Inflammatory macrophage (primary cell): ENCODE data around the gene SEC14L2.
A peak's percentile ranks its signal among the peaks of the same experiment; 100 is the strongest.

Source experiments
- DNase-seq, 2 donors: peaks; one replicate each; pipeline ENCODE4 v3.0.0-alpha.2; 2020 to 2022

The SEC14L2 gene

DNA sequence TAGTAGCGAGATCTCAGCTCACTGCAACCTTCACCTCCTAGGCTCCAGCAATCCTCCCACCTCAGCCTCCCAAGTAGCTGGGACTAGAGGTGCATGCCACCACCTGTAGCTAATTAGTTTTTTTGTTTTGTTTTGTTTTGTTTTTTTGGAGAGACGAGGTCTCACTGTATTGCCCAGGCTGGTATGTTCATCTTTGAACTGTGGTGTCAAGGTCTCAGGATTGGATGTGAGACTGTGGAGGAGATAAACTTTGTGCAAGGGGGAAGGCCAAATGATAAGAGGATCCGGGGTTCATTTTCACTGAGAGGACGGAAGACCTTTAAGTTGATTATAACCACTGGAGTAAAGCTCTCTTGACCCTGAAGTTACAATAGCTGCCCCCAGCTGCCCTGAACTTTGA lies 8.9 kb downstream of the SEC14L2 start:
- DNase-seq, result no peak

DNA sequence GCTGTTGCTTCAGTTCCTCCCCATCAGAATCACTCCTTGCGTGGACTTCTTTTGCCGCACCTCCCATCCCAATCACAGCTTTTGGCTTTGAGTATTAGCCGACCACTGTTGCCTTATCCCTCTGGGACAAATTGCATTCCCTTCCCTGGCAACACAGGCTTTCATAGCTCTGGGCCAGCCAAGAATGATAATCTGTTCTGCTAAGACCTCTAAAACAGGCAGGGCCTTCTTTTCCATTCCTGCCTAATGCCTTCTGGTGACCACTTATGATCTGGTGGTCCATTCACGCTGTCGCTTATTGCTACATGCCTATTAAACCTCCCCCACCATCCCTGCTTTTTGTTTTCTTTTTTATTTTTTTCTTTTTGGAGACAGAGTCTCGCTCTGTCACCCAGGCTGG lies 9.6 kb downstream of the SEC14L2 start:
- no peak for DNase-seq

DNA sequence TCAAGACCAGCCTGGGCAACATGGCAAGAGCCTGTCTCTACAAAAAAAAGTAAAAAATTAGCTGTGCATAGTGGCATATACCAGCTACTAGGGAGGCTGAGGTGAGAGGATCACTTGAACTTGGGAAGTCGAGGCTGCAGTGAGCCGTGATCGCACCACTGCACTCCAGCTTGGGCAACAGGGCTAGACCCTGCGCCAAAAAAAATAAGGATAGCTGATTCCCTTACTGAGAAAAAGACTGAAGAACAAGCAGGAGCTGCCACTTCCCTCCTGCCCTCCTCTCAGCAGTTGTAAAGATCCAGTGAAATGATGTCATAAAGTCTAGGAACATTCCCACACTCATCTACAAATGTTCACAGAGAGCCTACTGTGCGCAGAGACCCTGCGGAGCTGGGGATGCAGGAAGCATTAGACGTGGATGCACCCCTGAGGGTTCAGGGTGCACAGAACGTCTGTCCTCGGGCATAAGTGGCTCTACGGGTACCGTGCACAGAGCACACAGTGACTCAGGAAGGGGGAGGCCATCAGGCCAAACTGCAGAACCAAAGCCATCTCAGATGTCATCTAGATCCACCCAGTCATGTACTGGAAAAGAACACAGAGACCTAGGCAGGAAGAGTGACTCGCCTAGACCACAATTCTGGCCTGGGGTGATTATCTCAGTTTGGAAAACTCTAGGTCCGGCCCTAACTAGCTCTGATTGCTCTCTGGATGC lies 11.7 kb downstream of the SEC14L2 start:
- no peak for DNase-seq

- DNase-seq, result no peak
Observed at GRCh38 chr22:30411780-30412179, 15.0 kb downstream of the SEC14L2 start.

- DNase-seq, result no peak
Observed at GRCh38 chr22:30413001-30413400, 16.2 kb downstream of the SEC14L2 start.

- peak in 1 of 2 donors; percentile 41 for DNase-seq
Observed at GRCh38 chr22:30413745-30414524, 17.1 kb downstream of the SEC14L2 start.

GRCh38 chr22:30414525-30415047 lies 17.8 kb downstream of the SEC14L2 start:
- DNase-seq, result no peak

GRCh38 chr22:30416403-30416802 lies 19.6 kb downstream of the SEC14L2 start:
- no peak for DNase-seq

GRCh38 chr22:30416837-30417236 lies 20.0 kb downstream of the SEC14L2 start:
- no peak for DNase-seq

- no peak for DNase-seq
Observed at GRCh38 chr22:30420347-30421125, 23.7 kb downstream of the SEC14L2 start.

DNA sequence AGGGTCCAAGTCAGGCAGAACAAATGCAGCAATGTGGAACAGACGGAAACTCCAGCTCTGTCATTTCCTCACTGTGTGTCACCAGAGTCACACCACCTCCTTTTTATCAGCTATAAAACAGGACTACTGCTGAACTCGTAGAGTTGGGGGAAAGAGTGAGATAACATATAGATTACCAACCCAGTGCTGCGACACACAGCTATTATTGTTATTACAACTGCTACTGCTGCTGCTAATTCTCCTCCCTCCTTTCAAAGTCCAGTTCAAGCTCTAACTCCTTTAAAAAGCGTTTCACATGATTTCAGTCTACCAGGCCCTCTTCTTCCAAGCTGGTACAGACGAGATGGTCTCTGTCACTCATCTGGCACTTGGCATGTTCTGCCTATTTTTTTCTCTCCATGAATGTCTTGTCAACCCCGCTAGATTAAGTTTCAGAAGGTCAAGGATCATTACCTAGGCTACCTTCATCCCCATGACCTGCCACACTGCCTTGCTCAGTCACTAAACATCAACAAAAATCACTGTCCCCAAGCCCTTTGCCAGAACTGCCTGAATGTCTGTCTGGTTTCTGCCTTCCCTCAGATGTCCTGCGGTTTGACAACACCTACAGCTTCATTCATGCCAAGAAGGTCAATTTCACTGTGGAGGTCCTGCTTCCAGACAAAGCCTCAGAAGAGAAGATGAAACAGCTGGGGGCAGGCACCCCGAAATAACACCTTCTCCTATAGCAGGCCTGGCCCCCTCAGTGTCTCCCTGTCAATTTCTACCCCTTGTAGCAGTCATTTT lies 25.1 kb downstream of the SEC14L2 start:
- no peak for DNase-seq

DNA sequence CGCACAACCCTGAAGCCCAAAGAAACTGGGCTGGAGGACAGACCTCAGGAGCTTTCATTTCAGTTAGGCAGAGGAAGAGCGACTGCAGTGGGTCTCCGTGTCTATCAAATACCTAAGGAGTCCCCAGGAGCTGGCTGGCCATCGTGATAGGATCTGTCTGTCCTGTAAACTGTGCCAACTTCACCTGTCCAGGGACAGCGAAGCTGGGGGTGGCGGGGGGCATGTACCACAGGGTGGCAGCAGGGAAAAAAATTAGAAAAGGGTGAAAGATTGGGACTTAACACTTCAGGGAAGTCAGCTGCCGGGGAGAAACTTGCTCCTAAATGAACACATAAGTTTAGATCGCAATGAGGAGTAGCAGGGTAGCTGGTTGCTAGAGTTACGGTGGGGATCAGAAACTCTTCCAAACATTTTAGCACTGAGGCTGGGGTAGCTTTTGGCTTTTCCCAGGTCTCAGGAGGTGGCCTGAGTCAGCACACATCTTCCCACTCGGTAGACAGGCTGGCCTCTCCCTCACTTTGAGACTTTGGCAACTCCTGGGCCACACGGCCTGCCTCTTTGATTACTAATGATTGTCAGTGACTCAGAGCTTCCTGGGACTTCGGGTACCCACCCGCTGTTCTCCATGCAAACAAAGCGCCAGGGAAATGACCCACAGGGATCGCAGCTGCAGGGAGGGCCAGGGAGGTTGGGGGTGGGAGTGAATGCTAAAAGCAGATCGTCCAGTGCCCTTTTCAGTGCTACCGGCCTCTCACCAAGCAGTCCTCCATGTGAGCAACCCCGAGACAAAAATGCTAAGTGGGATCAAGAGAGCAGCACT lies 25.9 kb downstream of the SEC14L2 start:
- DNase-seq, result peak; percentile 71 to 78

- peak in 1 of 2 donors; percentile 23 for DNase-seq
Observed at GRCh38 chr22:30423301-30423958, 26.6 kb downstream of the SEC14L2 start.

- peak; percentile 99 for DNase-seq
Observed at GRCh38 chr22:30423959-30424533, 27.2 kb downstream of the SEC14L2 start.

DNA sequence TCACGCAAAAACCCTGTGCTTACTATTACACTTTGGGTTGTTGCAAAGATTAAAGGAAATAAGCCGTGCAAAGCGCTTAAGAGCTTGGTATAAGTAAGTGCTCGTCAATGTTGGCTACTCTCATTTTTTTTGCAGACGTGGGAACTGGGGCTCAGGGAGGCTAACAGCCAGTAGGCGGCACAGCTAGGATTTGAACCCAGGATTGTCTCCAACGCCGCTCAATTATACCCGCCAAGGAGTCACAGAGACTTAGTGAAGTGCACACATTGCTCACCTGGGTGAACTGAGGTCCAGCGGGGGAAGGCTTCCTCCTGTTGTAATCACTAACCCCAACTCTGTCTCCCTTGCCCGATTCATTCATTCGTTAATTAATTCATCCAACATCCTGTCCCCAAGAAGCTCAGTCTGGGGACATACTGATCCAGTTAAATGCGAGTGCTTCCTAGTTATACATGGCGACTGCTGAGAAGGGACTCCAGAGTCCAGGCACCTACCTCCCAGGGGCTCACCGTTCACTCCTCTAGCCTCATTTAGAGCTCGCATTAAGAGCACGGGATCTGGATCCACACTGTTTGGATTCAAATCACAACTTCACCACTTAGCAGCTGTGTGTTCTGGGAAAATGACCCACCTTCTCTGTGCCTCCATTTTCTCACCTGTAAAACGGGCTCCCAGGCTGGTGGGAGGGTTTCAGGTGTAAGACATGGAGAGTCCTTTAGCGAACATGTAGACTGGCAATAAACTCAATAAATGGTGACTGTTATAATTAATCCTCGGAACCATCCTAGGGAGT lies 27.9 kb downstream of the SEC14L2 start:
- no peak for DNase-seq

GRCh38 chr22:30425327-30425615 lies 28.5 kb downstream of the SEC14L2 start:
- no peak for DNase-seq

GRCh38 chr22:30425616-30426387 lies 29.0 kb downstream of the SEC14L2 start, which contains the start of gene MTFP1:
TSS of gene MTFP1 (plus strand) at chr22:30425768. CDS start at chr22:30425880, 112 bp downstream.
- peak; percentile 29 to 53 for DNase-seq
